RWPE1 (cell line): ENCODE measurements around the gene SON.
A peak's percentile ranks its signal among the peaks of the same experiment; 100 is the strongest.

Experiments
- CTCF ChIA-PET: fragments of 350-600 bp; sonication (Branson Sonifier 250); formaldehyde crosslinking; extraction: SDS; loops from one replicate; lab custom pipeline; 2021; lab: Yijun Ruan, JAX
- POLR2A ChIA-PET: fragments of 400-600 bp; formaldehyde crosslinking; extraction: SDS; loops from one replicate; lab custom pipeline; 2020; ENCODE audit warnings: antibody characterized with exemption; ENCODE audit not compliant: low non-redundant PET; lab: Yijun Ruan, JAX
- DNase-seq: peaks from one replicate; pipeline ENCODE4 v3.0.0; 2012; ENCODE audit warnings: low spot score
- H3K27ac ChIP-seq: fragments of 450-650 bp; 2 replicates; pipeline ENCODE4 v1.5.1; 2017
- TF ChIP-seq, protein P1 (sequence below): fragments of 450-650 bp; conservative IDR thresholded peaks from 2 replicates; pipeline ENCODE4 v1.5.1; 2017; ENCODE audit warnings: low read depth, mild to moderate bottlenecking

The SON gene

DNA sequence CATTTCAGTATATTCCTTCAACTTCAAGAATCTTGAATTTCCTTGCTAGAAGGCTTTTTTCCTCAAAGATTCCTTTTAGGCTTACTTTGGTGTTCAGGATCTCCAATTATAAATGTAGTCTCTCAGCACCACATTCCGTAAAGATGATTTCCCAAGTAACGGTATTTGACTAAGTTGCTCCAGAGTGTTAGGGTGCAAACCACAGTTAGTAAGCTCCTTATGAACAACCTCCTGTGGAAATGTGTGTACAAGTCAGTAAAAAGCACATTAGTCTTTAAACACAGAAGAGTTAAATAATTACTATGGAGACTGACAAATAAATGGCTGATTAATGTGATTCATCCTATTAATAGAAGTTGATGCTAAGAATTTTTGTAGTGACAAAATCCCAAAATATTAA, 35.4 kb downstream of the SON start:
- no peak for DNase-seq
- TF ChIP-seq, protein P1, sequence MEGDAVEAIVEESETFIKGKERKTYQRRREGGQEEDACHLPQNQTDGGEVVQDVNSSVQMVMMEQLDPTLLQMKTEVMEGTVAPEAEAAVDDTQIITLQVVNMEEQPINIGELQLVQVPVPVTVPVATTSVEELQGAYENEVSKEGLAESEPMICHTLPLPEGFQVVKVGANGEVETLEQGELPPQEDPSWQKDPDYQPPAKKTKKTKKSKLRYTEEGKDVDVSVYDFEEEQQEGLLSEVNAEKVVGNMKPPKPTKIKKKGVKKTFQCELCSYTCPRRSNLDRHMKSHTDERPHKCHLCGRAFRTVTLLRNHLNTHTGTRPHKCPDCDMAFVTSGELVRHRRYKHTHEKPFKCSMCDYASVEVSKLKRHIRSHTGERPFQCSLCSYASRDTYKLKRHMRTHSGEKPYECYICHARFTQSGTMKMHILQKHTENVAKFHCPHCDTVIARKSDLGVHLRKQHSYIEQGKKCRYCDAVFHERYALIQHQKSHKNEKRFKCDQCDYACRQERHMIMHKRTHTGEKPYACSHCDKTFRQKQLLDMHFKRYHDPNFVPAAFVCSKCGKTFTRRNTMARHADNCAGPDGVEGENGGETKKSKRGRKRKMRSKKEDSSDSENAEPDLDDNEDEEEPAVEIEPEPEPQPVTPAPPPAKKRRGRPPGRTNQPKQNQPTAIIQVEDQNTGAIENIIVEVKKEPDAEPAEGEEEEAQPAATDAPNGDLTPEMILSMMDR: no peak
- POLR2A ChIA-PET: interaction anchor here (0.8 kb wide), 1 partner anchor 16 kb away, joined by 4 read pairs; no protein-coding TSS in a partner anchor
- H3K27ac ChIP-seq: no peak overlapping the region
- CTCF ChIA-PET: no interaction called here

DNA sequence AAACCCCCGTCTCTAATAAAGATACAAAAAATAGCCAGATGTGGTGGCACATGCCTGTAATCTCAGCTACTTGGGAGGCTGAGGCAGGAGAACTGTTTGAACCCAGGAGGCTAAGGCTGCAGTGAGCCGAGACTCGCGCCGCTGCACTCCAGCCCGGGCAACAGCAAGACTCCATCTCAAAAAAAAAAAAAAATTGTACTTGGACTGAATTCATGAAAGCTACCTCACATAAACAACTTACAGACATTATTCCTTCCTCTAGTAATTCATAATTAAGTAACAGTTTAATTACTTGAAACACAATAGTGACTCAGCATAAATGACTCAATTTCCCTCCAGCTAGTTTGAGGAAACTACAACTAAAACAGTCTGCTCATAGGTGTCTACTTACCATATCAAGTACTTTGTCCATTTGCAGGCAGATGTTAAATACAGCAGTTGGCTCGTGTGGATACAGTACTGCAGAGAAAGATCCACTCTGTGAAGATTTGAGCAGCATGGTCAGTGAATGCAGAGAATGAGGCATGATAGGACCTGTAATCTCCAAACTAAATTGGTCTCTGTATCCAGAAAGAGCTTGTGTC, 36.2 kb downstream of the SON start:
- ChIA-PET CTCF (interaction anchor here (0.7 to 1.4 kb wide), 3 partner anchors 10 to 27 kb away, joined by 3 to 7 read pairs (median 3); partner anchors contain the start of gene DONSON), POLR2A (no interaction called here)
- H3K27ac ChIP-seq: peak overlapping the region; percentile 66
- TF ChIP-seq, protein P1: no peak
- DNase-seq: no peak

DNA sequence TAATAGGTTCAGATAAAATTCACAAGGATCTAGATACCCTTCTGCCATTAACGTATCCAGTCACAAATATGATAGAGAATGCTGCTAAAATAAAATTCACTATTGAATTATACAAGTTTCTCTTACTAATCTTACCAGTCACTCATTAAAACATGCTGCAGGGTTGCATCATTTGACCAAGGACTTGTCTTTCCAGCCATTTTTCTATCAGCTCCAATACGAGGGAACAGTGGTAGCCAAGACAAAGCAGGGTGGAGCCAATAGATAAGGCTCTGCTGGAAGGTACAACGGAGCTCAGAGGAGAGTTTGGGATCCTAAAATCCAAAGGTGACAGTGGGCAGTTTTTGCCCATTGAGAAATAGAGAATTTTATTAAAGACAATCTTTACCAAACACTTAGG, 41.6 kb downstream of the SON start:
- ChIA-PET POLR2A (no interaction called here), CTCF (interaction anchor here (2.9 kb wide), 1 partner anchor 21 kb away, joined by 13 read pairs; no protein-coding TSS in a partner anchor)
- TF ChIP-seq, protein P1: no peak
- H3K27ac ChIP-seq: no peak overlapping the region
- no peak for DNase-seq

DNA sequence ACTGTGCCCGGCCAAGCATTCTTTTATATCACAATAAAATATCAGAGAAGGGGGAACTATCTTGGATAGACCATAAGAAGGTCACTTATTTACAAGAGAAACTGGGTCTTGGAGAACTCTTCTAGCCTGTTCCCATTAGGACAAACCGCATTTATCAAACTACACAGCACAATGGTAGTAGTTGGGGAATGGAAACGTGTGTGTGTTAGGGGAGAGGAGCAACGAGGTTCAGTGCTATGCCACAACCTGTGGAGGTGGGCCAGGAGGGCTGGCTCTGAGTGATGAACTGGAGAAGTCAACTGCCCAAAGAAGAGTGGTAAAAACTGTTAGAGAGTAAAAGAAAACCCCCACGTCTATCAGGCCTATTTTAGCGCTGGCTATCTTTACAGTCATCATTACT, 44.1 kb downstream of the SON start:
- DNase-seq: no peak
- CTCF ChIA-PET: no interaction called here
- TF ChIP-seq, protein P1: no peak
- POLR2A ChIA-PET: no interaction called here
- H3K27ac ChIP-seq: no peak overlapping the region

DNA sequence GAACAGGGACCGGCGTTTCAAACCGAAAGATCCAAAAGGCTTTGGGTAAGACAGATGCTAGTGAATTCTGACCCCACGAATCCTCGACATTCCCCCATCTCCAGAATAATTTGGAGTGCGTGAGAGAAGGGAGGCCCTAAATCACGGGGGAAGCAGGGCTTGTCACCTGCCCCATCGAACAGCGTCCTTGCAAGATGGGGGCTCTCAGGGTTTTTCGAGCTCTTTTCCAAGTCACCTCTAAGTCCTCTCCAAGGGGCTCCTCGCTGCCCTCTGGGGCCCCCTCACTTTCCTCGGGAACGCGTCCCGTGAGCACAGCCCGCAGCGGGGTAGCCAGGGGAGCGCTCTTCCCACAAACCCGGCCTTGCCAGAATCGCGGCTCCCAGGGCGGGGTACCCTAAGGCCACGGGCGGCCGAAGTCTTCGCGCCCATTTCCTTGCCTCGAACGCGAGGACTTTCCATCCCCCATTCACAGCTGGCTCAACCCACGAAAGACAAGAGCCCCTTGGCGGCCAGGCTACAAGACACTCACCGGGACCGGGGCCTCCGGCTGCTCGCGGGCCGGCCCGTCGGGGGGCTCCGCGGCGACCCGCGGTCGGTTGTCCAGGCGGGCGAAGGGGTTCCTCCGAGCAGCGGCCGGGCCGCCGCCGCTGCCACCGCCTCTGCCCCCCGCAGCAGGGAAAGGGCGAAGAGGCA, 45.1 kb downstream of the SON start:
- peak; percentile 34 for DNase-seq

More for the DNA sequence above, 45.1 kb downstream of the SON start:
- H3K27ac ChIP-seq: peak overlapping the region; percentile 82
- TF ChIP-seq, protein P1: no peak
- ChIA-PET CTCF (interaction anchor here (0.7 to 2.4 kb wide), 3 partner anchors 9 to 18 kb away, joined by 3 to 15 read pairs (median 3); no protein-coding TSS in a partner anchor), POLR2A (interaction anchor here (0.6 to 1.3 kb wide), 3 partner anchors 26 to 108 kb away, joined by 3 to 4 read pairs (median 4); partner anchors contain the start of genes SON and TMEM50B)
